Upper lobe of left lung (tissue), 6 donors: ENCODE measurements around the gene MOCS1. TPM values are rescaled to one million over a fixed set of nuclear protein-coding genes. Genes with fewer than 3 reads are reported as not detected.
A peak's percentile ranks its signal among the peaks of the same experiment; 100 is the strongest.

ENCODE experiments used
- ATAC-seq, 2 donors: fragments of 200-7000 bp; cut with Tn5 transposase; one replicate each; pipeline ENCODE4 v1.9.1; 2022; ENCODE audit warnings: mild to moderate bottlenecking in 2 of 2, moderate library complexity in 2 of 2; ENCODE audit not compliant: low FRiP score in 2 of 2
- DNase-seq, 2 donors: peaks; one replicate each; pipeline ENCODE4 v3.0.0-alpha.2; 2019 to 2020
- H3K27ac ChIP-seq, 4 donors: fragments of 200-600 bp; sonication (generic); one replicate each; pipeline ENCODE4 v1.5.1; 2016 to 2019
- H3K27me3 ChIP-seq, 4 donors: fragments of 200-600 bp; sonication (generic); one replicate each; pipeline ENCODE4 v1.5.1; 2017 to 2019
- H3K36me3 ChIP-seq, 4 donors: fragments of 200-600 bp; sonication (generic); one replicate each; pipeline ENCODE4 v1.5.1; 2016 to 2019
- H3K4me1 ChIP-seq, 4 donors: fragments of 200-600 bp; sonication (generic); one replicate each; pipeline ENCODE4 v1.5.1; 2018 to 2019
- H3K4me3 ChIP-seq, 4 donors: fragments of 200-600 bp; sonication (generic); one replicate each; pipeline ENCODE4 v1.5.1; 2017 to 2019; ENCODE audit warnings: mild to moderate bottlenecking in 2 of 4, moderate library complexity in 1 of 4
- H3K9me3 ChIP-seq, 4 donors: fragments of 200-600 bp; sonication (generic); one replicate each; pipeline ENCODE4 v1.5.1; 2018 to 2019
- CTCF ChIP-seq, 6 experiments: fragments of 450-650 bp in 4 of 6; fragments of 200-600 bp in 2 of 6; sonication (generic) in 2 of 6; IDR thresholded peaks; one replicate each; pipeline ENCODE4 v1.5.1; 2016 to 2019; ENCODE audit warnings: antibody characterized with exemption in 6 of 6
- EP300 ChIP-seq, 4 donors: sonication (generic); formaldehyde crosslinking; IDR thresholded peaks; one replicate each; pipeline ENCODE4 v1.5.1; 2017; ENCODE audit warnings: antibody characterized with exemption in 4 of 4, control low read depth in 2 of 4
- POLR2A ChIP-seq, 4 donors: fragments of 450-650 bp; IDR thresholded peaks; one replicate each; pipeline ENCODE4 v1.5.1; 2016 to 2017; ENCODE audit warnings: antibody characterized with exemption in 4 of 4, mild to moderate bottlenecking in 2 of 4
- POLR2AphosphoS5 ChIP-seq, 2 donors: sonication (generic); formaldehyde crosslinking; IDR thresholded peaks; one replicate each; pipeline ENCODE4 v1.5.1; 2017; ENCODE audit warnings: antibody characterized with exemption in 2 of 2
- WGBS, 2 donors: methylation state at CpG; one replicate each; pipeline ENCODE4 v1.1.5; 2017 to 2018; 5-methylcytosine and 5-hydroxymethylcytosine counted together
- total RNA-seq, 6 donors: library from RNA; depleted of rRNA in 4 of 6; stranded (reverse); fragments of >200 nt in 4 of 6; gene quantifications; one replicate each; pipeline versions ENCODE4 v1.1.0 to v1.2.1, GENCODE V29; 2016 to 2021
- donor health status: DM: no; HTN: no; CAD: no; lungs with moderate emphysema.
- donor health status: DM: no; HTN: yes; CAD: no; lungs with severe emphysema.

MOCS1 gene
- total RNA-seq, 6 donors from 2014 or later = 15.0 to 49.2 (median 26.3) TPM

- no peaks in the 10 kb centered on the region for H3K27me3 ChIP-seq
- H3K4me3 ChIP-seq = no peak overlapping the region
- H3K4me1 ChIP-seq = peaks cover 0 to 24% (median 11%) of the 10 kb centered on the region in 4 donors
- H3K27ac ChIP-seq = peak overlapping the region in 3 of 4 donors; percentile 22 to 49 (median 48)
- H3K9me3 ChIP-seq = no peaks in the 10 kb centered on the region
- no peak for ATAC-seq
- WGBS, 2 donors = 75 to 86% methylated on average over 4 to 6 of the region's 6 CpGs
- peaks cover 0 to 56% (median 23%) of the 10 kb centered on the region in 4 donors for H3K36me3 ChIP-seq
- DNase-seq = peak in 1 of 2 donors; percentile 1
- no peak for TF ChIP-seq POLR2A (IDR thresholded peaks at IDR 0.05)
- no peak for TF ChIP-seq EP300 (IDR thresholded peaks at IDR 0.05)
- no peak for TF ChIP-seq POLR2AphosphoS5 (IDR thresholded peaks at IDR 0.05)
- TF ChIP-seq CTCF (IDR thresholded peaks at IDR 0.05) = no peak
Measured at GRCh38 chr6:39923861-39924260, 10.4 kb downstream of the MOCS1 start.

- peak overlapping the region in 3 of 4 donors; percentile 22 to 49 (median 48) for H3K27ac ChIP-seq
- H3K4me3 ChIP-seq = no peak overlapping the region
- 71 to 76% methylated on average over 2 to 5 of the region's 5 CpGs for WGBS, 2 donors
- H3K4me1 ChIP-seq = peaks cover 0 to 24% (median 8%) of the 10 kb centered on the region in 4 donors
- H3K36me3 ChIP-seq = peaks cover 0 to 56% (median 23%) of the 10 kb centered on the region in 4 donors
- H3K9me3 ChIP-seq = no peaks in the 10 kb centered on the region
- H3K27me3 ChIP-seq = no peaks in the 10 kb centered on the region
- TF ChIP-seq EP300 (IDR thresholded peaks at IDR 0.05) (peak in 1 of 4 donors; percentile 5), POLR2A (IDR thresholded peaks at IDR 0.05) (no peak), CTCF (IDR thresholded peaks at IDR 0.05) (no peak)
- ATAC-seq (peak; percentile 52 to 80), DNase-seq (peak; percentile 61 to 84)
Measured at GRCh38 chr6:39923394-39923793, 10.9 kb downstream of the MOCS1 start.

- Histone ChIP-seq H3K36me3 (peaks cover 0 to 56% (median 23%) of the 10 kb centered on the region in 4 donors), H3K9me3 (no peaks in the 10 kb centered on the region), H3K4me3 (no peak overlapping the region), H3K27me3 (no peaks in the 10 kb centered on the region), H3K4me1 (peaks cover 0 to 24% (median 8%) of the 10 kb centered on the region in 4 donors), H3K27ac (peak overlapping the region in 1 of 4 donors; percentile 49)
- TF ChIP-seq CTCF (IDR thresholded peaks at IDR 0.05) (no peak), POLR2AphosphoS5 (IDR thresholded peaks at IDR 0.05) (no peak), EP300 (IDR thresholded peaks at IDR 0.05) (no peak), POLR2A (IDR thresholded peaks at IDR 0.05) (no peak)
- 89 to 91% methylated on average over 4 to 5 of the region's 5 CpGs for WGBS, 2 donors
- DNase-seq (no peak), ATAC-seq (no peak)
Measured at GRCh38 chr6:39922821-39923220, 11.4 kb downstream of the MOCS1 start.

- ATAC-seq (no peak), DNase-seq (no peak)
- Histone ChIP-seq H3K36me3 (peaks cover 5 to 66% (median 25%) of the 10 kb centered on the region in 4 donors), H3K9me3 (no peaks in the 10 kb centered on the region), H3K27ac (no peak overlapping the region), H3K27me3 (no peaks in the 10 kb centered on the region), H3K4me1 (peaks cover 0 to 15% (median 3%) of the 10 kb centered on the region in 4 donors), H3K4me3 (no peak overlapping the region)
- no peak for TF ChIP-seq EP300 (IDR thresholded peaks at IDR 0.05)
- TF ChIP-seq POLR2A (IDR thresholded peaks at IDR 0.05) = no peak
- TF ChIP-seq CTCF (IDR thresholded peaks at IDR 0.05) = no peak
- no peak for TF ChIP-seq POLR2AphosphoS5 (IDR thresholded peaks at IDR 0.05)
- WGBS, 2 donors = 76 to 82% methylated on average over 3 of the region's 3 CpGs
Measured at GRCh38 chr6:39920157-39920556, 14.1 kb downstream of the MOCS1 start.

GRCh38 chr6:39918831-39919230 lies 15.4 kb downstream of the MOCS1 start:
- H3K36me3 ChIP-seq = peaks cover 5 to 66% (median 21%) of the 10 kb centered on the region in 4 donors
- WGBS, 2 donors = 92 to 94% methylated on average over 5 of the region's 5 CpGs
- H3K4me3 ChIP-seq = no peak overlapping the region
- H3K27me3 ChIP-seq = no peaks in the 10 kb centered on the region
- no peaks in the 10 kb centered on the region for H3K9me3 ChIP-seq
- no peak overlapping the region for H3K27ac ChIP-seq
- peaks cover 0 to 8% (median 3%) of the 10 kb centered on the region in 4 donors for H3K4me1 ChIP-seq
- DNase-seq (no peak), ATAC-seq (no peak)
- TF ChIP-seq POLR2AphosphoS5 (IDR thresholded peaks at IDR 0.05) (no peak), EP300 (IDR thresholded peaks at IDR 0.05) (no peak), CTCF (IDR thresholded peaks at IDR 0.05) (no peak), POLR2A (IDR thresholded peaks at IDR 0.05) (no peak)
